SIG-M5 treated with dmso at 0.1 percent for 504 hours (cell line): ENCODE data around the gene IGFBP2.
"Not testable (repeated sequence)": the region's sequence is repeated elsewhere in the genome, so short reads cannot be mapped to it uniquely, and the experiment has no call there.

Experiments
- DNase-seq: peaks from one replicate; lab custom pipeline; 2025; ENCODE audit not compliant: unreplicated experiment; lab: John Stamatoyannopoulos, UW

IGFBP2 gene

GRCh38 chr2:216632952-216633615 is at the start of gene IGFBP2:
TSS of gene IGFBP2 (plus strand) at chr2:216633420. CDS start at chr2:216633524, 104 bp downstream.
- peak; percentile 63 for DNase-seq

- no peak for DNase-seq
Measured at GRCh38 chr2:216583606-216584005, 49.6 kb upstream of the IGFBP2 start.

GRCh38 chr2:216584112-216584511 is 49.1 kb upstream of the IGFBP2 start:
- no peak for DNase-seq

- no peak for DNase-seq
Measured at GRCh38 chr2:216585441-216585840, 47.8 kb upstream of the IGFBP2 start.

- DNase-seq = no peak
Measured at GRCh38 chr2:216588861-216589710, 44.1 kb upstream of the IGFBP2 start.

GRCh38 chr2:216589791-216590190 is 43.4 kb upstream of the IGFBP2 start:
- DNase-seq = no peak

GRCh38 chr2:216590780-216591179 is 42.4 kb upstream of the IGFBP2 start:
- DNase-seq = no peak

GRCh38 chr2:216591480-216591879 is 41.7 kb upstream of the IGFBP2 start:
- DNase-seq = no peak

- DNase-seq = no peak
Measured at GRCh38 chr2:216594081-216594480, 39.1 kb upstream of the IGFBP2 start.

- DNase-seq = no peak
Measured at GRCh38 chr2:216596236-216596979, 36.8 kb upstream of the IGFBP2 start.

GRCh38 chr2:216596980-216597509 is 36.2 kb upstream of the IGFBP2 start:
- DNase-seq = no peak

GRCh38 chr2:216597825-216598224 is 35.4 kb upstream of the IGFBP2 start:
- not testable (repeated sequence) for DNase-seq

GRCh38 chr2:216601632-216602409 is 31.4 kb upstream of the IGFBP2 start:
- DNase-seq = no peak

- DNase-seq = no peak
Measured at GRCh38 chr2:216603010-216603883, 30.0 kb upstream of the IGFBP2 start.

GRCh38 chr2:216603884-216604245 is 29.4 kb upstream of the IGFBP2 start:
- no peak for DNase-seq

GRCh38 chr2:216604458-216604857 is 28.8 kb upstream of the IGFBP2 start:
- DNase-seq = no peak

- no peak for DNase-seq
Measured at GRCh38 chr2:216606551-216607276, 26.5 kb upstream of the IGFBP2 start.

GRCh38 chr2:216607277-216607560 is 26.0 kb upstream of the IGFBP2 start:
- DNase-seq = no peak

GRCh38 chr2:216608525-216608924 is 24.7 kb upstream of the IGFBP2 start:
- no peak for DNase-seq
